HG02870 (cell line): Measurements from ENCODE around the gene CAV3.

Experiments used
- ATAC-seq: cut with Tn5 transposase; IDR thresholded peaks from one replicate; pipeline ENCODE4 v1.9.1; 2021; ENCODE audit warnings: mild to moderate bottlenecking, moderate library complexity; ENCODE audit not compliant: unreplicated experiment

CAV3 gene

GRCh38 chr3:8759038-8759707, 25.6 kb downstream of the CAV3 start:
- ATAC-seq: no peak

- ATAC-seq: no peak
These were observed 26.5 kb downstream of the CAV3 start for GRCh38 chr3:8760091-8760490.

- ATAC-seq: no peak
These were observed 26.9 kb downstream of the CAV3 start for GRCh38 chr3:8760506-8760905.

- no peak for ATAC-seq
These were observed 28.3 kb downstream of the CAV3 start for GRCh38 chr3:8761866-8762265.

- ATAC-seq: no peak
These were observed 29.2 kb downstream of the CAV3 start for GRCh38 chr3:8762607-8763377.

- no peak for ATAC-seq
These were observed 30.9 kb downstream of the CAV3 start for GRCh38 chr3:8764528-8764927.

GRCh38 chr3:8765528-8765927, 31.9 kb downstream of the CAV3 start:
- no peak for ATAC-seq

- no peak for ATAC-seq
These were observed 32.5 kb downstream of the CAV3 start for GRCh38 chr3:8766148-8766547.

- no peak for ATAC-seq
These were observed 33.7 kb downstream of the CAV3 start for GRCh38 chr3:8767256-8767666.

GRCh38 chr3:8767667-8768363, 34.2 kb downstream of the CAV3 start:
- ATAC-seq: peak; percentile 52

- ATAC-seq: peak; percentile 33
These were observed 34.9 kb downstream of the CAV3 start for GRCh38 chr3:8768364-8769087.

GRCh38 chr3:8769088-8769822, 35.7 kb downstream of the CAV3 start, which contains the start of gene OXTR:
Gene OXTR (minus strand): TSS chr3:8769613. CDS start chr3:8768187, 1,426 bp downstream.
- peak; percentile 67 for ATAC-seq

- no peak for ATAC-seq
These were observed 40.4 kb downstream of the CAV3 start for GRCh38 chr3:8773941-8774542.

- ATAC-seq: no peak
These were observed 41.6 kb downstream of the CAV3 start for GRCh38 chr3:8775181-8775580.

- ATAC-seq: no peak
These were observed 42.0 kb downstream of the CAV3 start for GRCh38 chr3:8775602-8776001.

GRCh38 chr3:8776406-8776805, 42.8 kb downstream of the CAV3 start:
- no peak for ATAC-seq

- ATAC-seq: peak; percentile 58
These were observed 43.8 kb downstream of the CAV3 start for GRCh38 chr3:8777201-8777977.

GRCh38 chr3:8777978-8778267, 44.3 kb downstream of the CAV3 start:
- no peak for ATAC-seq

- ATAC-seq: no peak
These were observed 44.9 kb downstream of the CAV3 start for GRCh38 chr3:8778475-8778874.
